HCT116 (cell line): Measurements from ENCODE around the gene GTF2F1. TPM values are rescaled to one million over a fixed set of nuclear protein-coding genes. Genes with fewer than 3 reads are reported as not detected.

ENCODE experiments used
- ATAC-seq: fragments of 200-7000 bp; cut with Tn5 transposase; 2 replicates; pipeline ENCODE4 v1.9.1; 2020; ENCODE audit warnings: mild to moderate bottlenecking, moderate library complexity
- BruUV-seq: library from RNA; stranded (reverse); fragments of 400-500 nt; replicated peaks from 2 replicates; lab custom pipeline; 2021; lab: Mats Ljungman, UMichigan
- CTCF ChIA-PET: fragments of 300-600 bp; sonication (Branson Sonifier 250); formaldehyde crosslinking; loops from one replicate; lab custom pipeline; 2021; ENCODE audit warnings: antibody characterized with exemption; lab: Charles Lee
- POLR2A ChIA-PET: fragments of 300-600, 350-600 bp; sonication (Branson Sonifier 250); formaldehyde crosslinking; loops from one replicate; lab custom pipeline; 2021; ENCODE audit warnings: antibody characterized with exemption; lab: Charles Lee
- RAD21 ChIA-PET, 2 experiments: fragments of 300-600 bp; sonication (Branson Sonifier 250); formaldehyde crosslinking; loops; one replicate each; lab custom pipeline; 2023; ENCODE audit warnings: low total read pairs in 2 of 2; ENCODE audit not compliant: uncharacterized antibody in 2 of 2, unreplicated experiment in 2 of 2, low non-redundant PET in 1 of 2; lab: Charles Lee
- DNase-seq: peaks from one replicate; pipeline ENCODE4 v3.0.0-alpha.2; 2010; ENCODE audit warnings: low read depth, low spot score
- H2AFZ ChIP-seq: fragments of 200-600 bp; shearing (Covaris generic), sonication (generic); 2 replicates; pipeline ENCODE4 v1.6.1; 2017; ENCODE audit warnings: low read depth, mixed run types, mixed read lengths, antibody characterized with exemption, low read length; ENCODE audit not compliant: poor library complexity, severe bottlenecking
- H3K27ac ChIP-seq: 2 replicates; pipeline ENCODE4 v1.5.1; 2012; ENCODE audit warnings: low read depth, low read length
- H3K27me3 ChIP-seq: fragments of 200-600 bp; sonication (generic); 2 replicates; pipeline ENCODE4 v1.6.1; 2016; ENCODE audit warnings: mixed run types, low read length, mixed read lengths; ENCODE audit not compliant: insufficient read depth
- H3K36me3 ChIP-seq, 2 experiments: fragments of 200-500 bp in 1 of 2; fragments of 200-600 bp in 1 of 2; sonication (Bioruptor generic) in 1 of 2; sonication (generic) in 1 of 2; 2 replicates each; pipeline versions ENCODE4 v1.5.1 to v1.6.1; 2014 to 2016; ENCODE audit warnings: low read length in 2 of 2, inconsistent platforms in 1 of 2, mixed read lengths in 1 of 2, mixed run types in 1 of 2; ENCODE audit not compliant: insufficient read depth in 2 of 2, control insufficient read depth in 1 of 2
- H3K4me1 ChIP-seq, 2 experiments: fragments of 200-600 bp in 1 of 2; sonication (generic) in 1 of 2; 2 replicates each; pipeline versions ENCODE4 v1.5.1 to v1.6.1; 2012 to 2017; ENCODE audit warnings: low read length in 2 of 2, inconsistent platforms in 1 of 2, mild to moderate bottlenecking in 1 of 2, mixed read lengths in 1 of 2, mixed run types in 1 of 2, moderate library complexity in 1 of 2; ENCODE audit not compliant: insufficient read depth in 2 of 2, control insufficient read depth in 1 of 2
- H3K4me2 ChIP-seq: fragments of 200-600 bp; sonication (generic); 2 replicates; pipeline ENCODE4 v1.6.1; 2017; ENCODE audit warnings: mixed run types, low read length, mixed read lengths
- H3K4me3 ChIP-seq, 2 experiments: fragments of 200-600 bp in 1 of 2; sonication (generic) in 1 of 2; replicated peaks in 1 of 2; 2 replicates each; pipeline ENCODE4 v1.5.1; 2011 to 2016; ENCODE audit warnings: low read length in 2 of 2, control low read depth in 1 of 2, low read depth in 1 of 2, mild to moderate bottlenecking in 1 of 2, mixed read lengths in 1 of 2, mixed run types in 1 of 2
- H3K79me2 ChIP-seq: fragments of 200-600 bp; sonication (generic); 2 replicates; pipeline ENCODE4 v1.6.1; 2017; ENCODE audit warnings: mild to moderate bottlenecking, mixed run types, low read length, moderate library complexity, mixed read lengths; ENCODE audit not compliant: insufficient read depth
- H3K9ac ChIP-seq: fragments of 200-600 bp; sonication (generic); 2 replicates; pipeline ENCODE4 v1.6.1; 2016; ENCODE audit warnings: low read length, mixed read lengths
- H3K9me2 ChIP-seq: fragments of 200-600 bp; sonication (generic), shearing (Covaris generic); 2 replicates; pipeline ENCODE4 v1.6.1; 2017; ENCODE audit warnings: mixed run types, mild to moderate bottlenecking, moderate library complexity; ENCODE audit not compliant: insufficient read depth
- H3K9me3 ChIP-seq, 2 experiments: fragments of 200-500 bp in 1 of 2; fragments of 200-600 bp in 1 of 2; sonication (Bioruptor generic) in 1 of 2; sonication (generic) in 1 of 2; 2 replicates each; pipeline ENCODE4 v1.6.1; 2014 to 2017; ENCODE audit warnings: low read length in 2 of 2, mixed read lengths in 2 of 2, inconsistent platforms in 1 of 2, low read depth in 1 of 2, mild to moderate bottlenecking in 1 of 2, mixed run types in 1 of 2, moderate library complexity in 1 of 2; ENCODE audit not compliant: control insufficient read depth in 1 of 2, insufficient read depth in 1 of 2
- H4K20me1 ChIP-seq: fragments of 200-600 bp; sonication (generic), shearing (Covaris generic); 2 replicates; pipeline ENCODE4 v1.6.1; 2017; ENCODE audit warnings: mixed run types, mild to moderate bottlenecking, moderate library complexity; ENCODE audit not compliant: insufficient read depth
- CBX3 ChIP-seq: IDR thresholded peaks from 2 replicates; pipeline ENCODE4 v1.6.1; 2012; ENCODE audit warnings: low read depth
- ELF1 ChIP-seq: IDR thresholded peaks from 2 replicates; pipeline ENCODE4 v1.6.1; 2012; ENCODE audit warnings: low read depth, borderline replicate concordance
- EZH2 ChIP-seq: fragments of 200-600 bp; sonication (generic); IDR thresholded peaks from 2 replicates; pipeline ENCODE4 v1.6.1; 2017; ENCODE audit warnings: antibody characterized with exemption, mixed run types
- EZH2phosphoT487 ChIP-seq: fragments of 200-600 bp; IDR thresholded peaks from 2 replicates; pipeline ENCODE4 v1.6.1; 2018; ENCODE audit warnings: antibody characterized with exemption, borderline replicate concordance
- FOSL1 ChIP-seq: IDR thresholded peaks from 2 replicates; pipeline ENCODE4 v1.6.1; 2012; ENCODE audit warnings: low read depth
- JUND ChIP-seq: IDR thresholded peaks from 2 replicates; pipeline ENCODE4 v1.6.1; 2012
- POLR2A ChIP-seq: IDR thresholded peaks from 2 replicates; pipeline ENCODE4 v1.7.0; 2011; ENCODE audit warnings: borderline replicate concordance; ENCODE audit not compliant: insufficient read depth, insufficient read length; ENCODE audit errors: extremely low read depth
- POLR2AphosphoS5 ChIP-seq: IDR thresholded peaks from 2 replicates; pipeline ENCODE4 v1.6.1; 2011; ENCODE audit warnings: mild to moderate bottlenecking, low read depth, low read length, moderate library complexity
- SIN3A ChIP-seq: IDR thresholded peaks from 2 replicates; pipeline ENCODE4 v1.6.1; 2012; ENCODE audit warnings: low read depth
- SP1 ChIP-seq: IDR thresholded peaks from 2 replicates; pipeline ENCODE4 v1.6.1; 2012; ENCODE audit warnings: low read depth
- TCF7L2 ChIP-seq: IDR thresholded peaks from 2 replicates; pipeline ENCODE4 v1.7.0; 2011; ENCODE audit warnings: borderline replicate concordance, inconsistent platforms; ENCODE audit not compliant: insufficient read depth, insufficient read length; ENCODE audit errors: extremely low read depth
- YY1 ChIP-seq: IDR thresholded peaks from 2 replicates; pipeline ENCODE4 v1.6.1; 2011; ENCODE audit warnings: low read length, low read depth, moderate library complexity, mild to moderate bottlenecking; ENCODE audit not compliant: insufficient replicate concordance; ENCODE audit errors: extremely low read depth
- ZFX ChIP-seq: fragments of 450-650 bp; IDR thresholded peaks from 2 replicates; pipeline ENCODE4 v1.6.1; 2017
- intact Hi-C: fragments of 100-400 bp; cut with micrococcal nuclease; formaldehyde crosslinking; loops from 2 replicates; pipeline ENCODE4 v1.10.0; 2022
- total RNA-seq: library from RNA; stranded (reverse); gene quantifications from one replicate; pipeline ENCODE4 v1.2.1, GENCODE V29; 2021; ENCODE audit not compliant: unreplicated experiment
- TF ChIP-seq, protein P1 (sequence below), 3 experiments: fragments of 200-600 bp in 1 of 3; sonication (generic) in 1 of 3; IDR thresholded peaks in 2 of 3; conservative IDR thresholded peaks in 1 of 3; 2 replicates each; pipeline ENCODE4 v1.5.1; 2012 to 2017; ENCODE audit warnings: low read depth in 2 of 3, low read length in 2 of 3, antibody characterized with exemption in 1 of 3, borderline replicate concordance in 1 of 3, control low read depth in 1 of 3, mild to moderate bottlenecking in 1 of 3, mixed read lengths in 1 of 3, mixed run types in 1 of 3, moderate library complexity in 1 of 3; ENCODE audit not compliant: insufficient read depth in 1 of 3
- TF ChIP-seq, protein P2 (sequence below): IDR thresholded peaks from 2 replicates; pipeline ENCODE4 v1.6.1; 2012
- TF ChIP-seq, protein P3 (sequence below): IDR thresholded peaks from 2 replicates; pipeline ENCODE4 v1.6.1; 2012; ENCODE audit warnings: low read depth
- TF ChIP-seq, protein P4 (sequence below): IDR thresholded peaks from 2 replicates; pipeline ENCODE4 v1.6.1; 2011; ENCODE audit warnings: mild to moderate bottlenecking, low read length, moderate library complexity; ENCODE audit not compliant: insufficient replicate concordance; ENCODE audit errors: extremely low read depth
- TF ChIP-seq, protein P5 (sequence below): IDR thresholded peaks from 2 replicates; pipeline ENCODE4 v1.6.1; 2012

GTF2F1 gene
- total RNA-seq, 1 experiment from 2014 or later, result 82.0 TPM

DNA sequence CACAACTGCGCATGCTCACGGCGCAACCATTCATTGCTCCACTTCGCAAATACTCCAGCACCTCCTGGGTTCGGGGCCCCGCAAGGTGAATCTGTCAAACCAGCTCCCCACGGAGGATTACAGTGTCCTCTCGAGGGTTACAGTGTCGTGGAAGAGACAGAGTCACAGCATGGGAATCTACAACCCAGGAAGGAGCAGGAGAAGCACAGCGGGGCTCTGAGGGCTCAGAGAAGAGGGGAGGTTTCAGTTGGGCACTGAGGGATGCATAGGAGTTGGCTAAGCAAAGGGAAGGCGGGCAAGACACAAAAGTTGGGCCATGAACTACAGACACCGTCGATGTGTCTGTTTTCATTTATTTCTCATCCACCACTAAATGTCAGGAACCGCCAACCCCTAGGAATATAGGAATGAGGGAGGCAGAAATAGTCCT is 1.0 kb upstream of the GTF2F1 start:
- no peaks in the 10 kb centered on the region for H3K9me2 ChIP-seq
- no peak for TF ChIP-seq SP1
- TF ChIP-seq TCF7L2, result no peak
- TF ChIP-seq POLR2A, result no peak
- TF ChIP-seq EZH2, result no peak
- no peak for TF ChIP-seq JUND
- TF ChIP-seq ZFX, result no peak
- no peak for TF ChIP-seq SIN3A
- TF ChIP-seq, protein P1, sequence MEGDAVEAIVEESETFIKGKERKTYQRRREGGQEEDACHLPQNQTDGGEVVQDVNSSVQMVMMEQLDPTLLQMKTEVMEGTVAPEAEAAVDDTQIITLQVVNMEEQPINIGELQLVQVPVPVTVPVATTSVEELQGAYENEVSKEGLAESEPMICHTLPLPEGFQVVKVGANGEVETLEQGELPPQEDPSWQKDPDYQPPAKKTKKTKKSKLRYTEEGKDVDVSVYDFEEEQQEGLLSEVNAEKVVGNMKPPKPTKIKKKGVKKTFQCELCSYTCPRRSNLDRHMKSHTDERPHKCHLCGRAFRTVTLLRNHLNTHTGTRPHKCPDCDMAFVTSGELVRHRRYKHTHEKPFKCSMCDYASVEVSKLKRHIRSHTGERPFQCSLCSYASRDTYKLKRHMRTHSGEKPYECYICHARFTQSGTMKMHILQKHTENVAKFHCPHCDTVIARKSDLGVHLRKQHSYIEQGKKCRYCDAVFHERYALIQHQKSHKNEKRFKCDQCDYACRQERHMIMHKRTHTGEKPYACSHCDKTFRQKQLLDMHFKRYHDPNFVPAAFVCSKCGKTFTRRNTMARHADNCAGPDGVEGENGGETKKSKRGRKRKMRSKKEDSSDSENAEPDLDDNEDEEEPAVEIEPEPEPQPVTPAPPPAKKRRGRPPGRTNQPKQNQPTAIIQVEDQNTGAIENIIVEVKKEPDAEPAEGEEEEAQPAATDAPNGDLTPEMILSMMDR (IDR thresholded peaks at IDR 0.05 in 2 of 3, conservative IDR thresholded peaks at IDR 0.05 in 1 of 3; ENCODE audit: borderline replicate concordance in 1 of 3, insufficient read depth in 1 of 3, low read depth in 2 of 3, low read length in 2 of 3), result no peak
- TF ChIP-seq, protein P2, sequence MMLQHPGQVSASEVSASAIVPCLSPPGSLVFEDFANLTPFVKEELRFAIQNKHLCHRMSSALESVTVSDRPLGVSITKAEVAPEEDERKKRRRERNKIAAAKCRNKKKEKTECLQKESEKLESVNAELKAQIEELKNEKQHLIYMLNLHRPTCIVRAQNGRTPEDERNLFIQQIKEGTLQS, result no peak
- TF ChIP-seq, protein P3, sequence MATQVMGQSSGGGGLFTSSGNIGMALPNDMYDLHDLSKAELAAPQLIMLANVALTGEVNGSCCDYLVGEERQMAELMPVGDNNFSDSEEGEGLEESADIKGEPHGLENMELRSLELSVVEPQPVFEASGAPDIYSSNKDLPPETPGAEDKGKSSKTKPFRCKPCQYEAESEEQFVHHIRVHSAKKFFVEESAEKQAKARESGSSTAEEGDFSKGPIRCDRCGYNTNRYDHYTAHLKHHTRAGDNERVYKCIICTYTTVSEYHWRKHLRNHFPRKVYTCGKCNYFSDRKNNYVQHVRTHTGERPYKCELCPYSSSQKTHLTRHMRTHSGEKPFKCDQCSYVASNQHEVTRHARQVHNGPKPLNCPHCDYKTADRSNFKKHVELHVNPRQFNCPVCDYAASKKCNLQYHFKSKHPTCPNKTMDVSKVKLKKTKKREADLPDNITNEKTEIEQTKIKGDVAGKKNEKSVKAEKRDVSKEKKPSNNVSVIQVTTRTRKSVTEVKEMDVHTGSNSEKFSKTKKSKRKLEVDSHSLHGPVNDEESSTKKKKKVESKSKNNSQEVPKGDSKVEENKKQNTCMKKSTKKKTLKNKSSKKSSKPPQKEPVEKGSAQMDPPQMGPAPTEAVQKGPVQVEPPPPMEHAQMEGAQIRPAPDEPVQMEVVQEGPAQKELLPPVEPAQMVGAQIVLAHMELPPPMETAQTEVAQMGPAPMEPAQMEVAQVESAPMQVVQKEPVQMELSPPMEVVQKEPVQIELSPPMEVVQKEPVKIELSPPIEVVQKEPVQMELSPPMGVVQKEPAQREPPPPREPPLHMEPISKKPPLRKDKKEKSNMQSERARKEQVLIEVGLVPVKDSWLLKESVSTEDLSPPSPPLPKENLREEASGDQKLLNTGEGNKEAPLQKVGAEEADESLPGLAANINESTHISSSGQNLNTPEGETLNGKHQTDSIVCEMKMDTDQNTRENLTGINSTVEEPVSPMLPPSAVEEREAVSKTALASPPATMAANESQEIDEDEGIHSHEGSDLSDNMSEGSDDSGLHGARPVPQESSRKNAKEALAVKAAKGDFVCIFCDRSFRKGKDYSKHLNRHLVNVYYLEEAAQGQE, result no peak
- no peak for TF ChIP-seq ELF1
- no peak for TF ChIP-seq YY1
- TF ChIP-seq CBX3, result no peak
- TF ChIP-seq, protein P4, sequence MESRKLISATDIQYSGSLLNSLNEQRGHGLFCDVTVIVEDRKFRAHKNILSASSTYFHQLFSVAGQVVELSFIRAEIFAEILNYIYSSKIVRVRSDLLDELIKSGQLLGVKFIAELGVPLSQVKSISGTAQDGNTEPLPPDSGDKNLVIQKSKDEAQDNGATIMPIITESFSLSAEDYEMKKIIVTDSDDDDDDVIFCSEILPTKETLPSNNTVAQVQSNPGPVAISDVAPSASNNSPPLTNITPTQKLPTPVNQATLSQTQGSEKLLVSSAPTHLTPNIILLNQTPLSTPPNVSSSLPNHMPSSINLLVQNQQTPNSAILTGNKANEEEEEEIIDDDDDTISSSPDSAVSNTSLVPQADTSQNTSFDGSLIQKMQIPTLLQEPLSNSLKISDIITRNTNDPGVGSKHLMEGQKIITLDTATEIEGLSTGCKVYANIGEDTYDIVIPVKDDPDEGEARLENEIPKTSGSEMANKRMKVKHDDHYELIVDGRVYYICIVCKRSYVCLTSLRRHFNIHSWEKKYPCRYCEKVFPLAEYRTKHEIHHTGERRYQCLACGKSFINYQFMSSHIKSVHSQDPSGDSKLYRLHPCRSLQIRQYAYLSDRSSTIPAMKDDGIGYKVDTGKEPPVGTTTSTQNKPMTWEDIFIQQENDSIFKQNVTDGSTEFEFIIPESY, result no peak
- no peak for TF ChIP-seq FOSL1
- no peak for TF ChIP-seq EZH2phosphoT487
- TF ChIP-seq, protein P5, sequence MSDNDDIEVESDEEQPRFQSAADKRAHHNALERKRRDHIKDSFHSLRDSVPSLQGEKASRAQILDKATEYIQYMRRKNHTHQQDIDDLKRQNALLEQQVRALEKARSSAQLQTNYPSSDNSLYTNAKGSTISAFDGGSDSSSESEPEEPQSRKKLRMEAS, result no peak
- no peak for TF ChIP-seq POLR2AphosphoS5
- TF ChIP-seq, all 23 proteins: peak for 0
- Histone ChIP-seq H2AFZ (peak overlapping the region; percentile 44), H3K9ac (peak overlapping the region; percentile 90), H3K27ac (peak overlapping the region; percentile 71), H3K9me3 (no peaks in the 10 kb centered on the region), H3K4me1 (peaks cover 8 to 21% of the 10 kb centered on the region in 2 experiments), H3K4me3 (peak overlapping the region; percentile 69 to 90), H3K4me2 (peak overlapping the region; percentile 79), H4K20me1 (no peaks in the 10 kb centered on the region), H3K79me2 (peaks cover 32% of the 10 kb centered on the region), H3K36me3 (peaks cover 10 to 12% of the 10 kb centered on the region in 2 experiments; a peak in 2 of 4 replicates), H3K27me3 (no peaks in the 10 kb centered on the region)
- ChIA-PET CTCF (no interaction called here), POLR2A (interaction anchor here (0.6 kb wide), 1 partner anchor 21 kb away, joined by 9 read pairs; the partner anchor contains the start of gene ALKBH7), RAD21 (interaction anchor here in 1 of 2 experiments (1.0 kb wide), 1 partner anchor 31 kb away, joined by 3 read pairs; the partner anchor contains the start of gene KHSRP)
- intact Hi-C loops, result no loop called here
- BruUV-seq, result TSS peak; percentile 83
- ATAC-seq (peak; percentile 9), DNase-seq (no peak)
